Esophagus muscularis mucosa (tissue), 4 donors: ENCODE results near the gene PCNX3.

Source experiments
- CTCF ChIP-seq, 3 experiments: fragments of 200-600 bp in 2 of 3; fragments of 450-650 bp in 1 of 3; sonication (generic) in 2 of 3; IDR thresholded peaks; one replicate each; pipeline ENCODE4 v1.5.1; 2017 to 2019; ENCODE audit warnings: antibody characterized with exemption in 3 of 3, mild to moderate bottlenecking in 2 of 3, moderate library complexity in 1 of 3
- EP300 ChIP-seq: sonication (generic); formaldehyde crosslinking; IDR thresholded peaks from one replicate; pipeline ENCODE4 v1.6.1; 2017; ENCODE audit warnings: antibody characterized with exemption
- POLR2AphosphoS5 ChIP-seq, 2 donors: sonication (generic); formaldehyde crosslinking; IDR thresholded peaks; one replicate each; pipeline ENCODE4 v1.6.1; 2017; ENCODE audit warnings: antibody characterized with exemption in 2 of 2

GRCh38 chr11:65651589-65652510 is 36.3 kb downstream of the PCNX3 start:
- no peak for TF ChIP-seq CTCF (IDR thresholded peaks at IDR 0.05)
- no peak for TF ChIP-seq POLR2AphosphoS5 (IDR thresholded peaks at IDR 0.05)
- no peak for TF ChIP-seq EP300
